Tibial nerve (tissue), 4 donors: Measurements from ENCODE around the gene PCDHA3. TPM values are rescaled to one million over a fixed set of nuclear protein-coding genes. Genes with fewer than 3 reads are reported as not detected.
"Not testable (repeated sequence)": the region's sequence is repeated elsewhere in the genome, so short reads cannot be mapped to it uniquely, and the experiment has no call there.

Experiments
- DNase-seq, 2 donors: peaks; one replicate each; pipeline ENCODE4 v3.0.0-alpha.2; 2019; ENCODE audit warnings: low spot score in 2 of 2
- H3K27ac ChIP-seq, 4 donors: fragments of 200-600 bp; sonication (generic) in 3 of 4; one replicate each; pipeline ENCODE4 v1.5.1; 2017 to 2019; ENCODE audit warnings: mild to moderate bottlenecking in 1 of 4
- H3K27me3 ChIP-seq, 2 donors: fragments of 200-600 bp; sonication (generic) in 1 of 2; one replicate each; pipeline versions ENCODE4 v1.5.1 to v1.6.0; 2017 to 2019
- H3K36me3 ChIP-seq, 3 donors: fragments of 200-600 bp; sonication (generic); one replicate each; pipeline ENCODE4 v1.5.1; 2018 to 2019
- H3K4me1 ChIP-seq, 4 donors: fragments of 200-600 bp; sonication (generic) in 3 of 4; one replicate each; pipeline ENCODE4 v1.5.1; 2017 to 2019
- H3K4me3 ChIP-seq, 4 donors: fragments of 200-600 bp; sonication (generic) in 3 of 4; one replicate each; pipeline ENCODE4 v1.5.1; 2017 to 2019; ENCODE audit warnings: mild to moderate bottlenecking in 1 of 4, moderate library complexity in 1 of 4
- H3K9me3 ChIP-seq, 4 donors: fragments of 200-600 bp; sonication (generic) in 3 of 4; one replicate each; pipeline ENCODE4 v1.5.1; 2017 to 2019
- CTCF ChIP-seq, 5 experiments: fragments of 200-600 bp in 3 of 5; fragments of 450-650 bp in 2 of 5; sonication (generic) in 3 of 5; IDR thresholded peaks; one replicate each; pipeline ENCODE4 v1.5.1; 2016 to 2019; ENCODE audit warnings: antibody characterized with exemption in 5 of 5, mild to moderate bottlenecking in 3 of 5, moderate library complexity in 2 of 5
- EP300 ChIP-seq, 2 donors: sonication (generic); formaldehyde crosslinking; IDR thresholded peaks; one replicate each; pipeline ENCODE4 v1.6.1; 2017; ENCODE audit warnings: antibody characterized with exemption in 2 of 2, mild to moderate bottlenecking in 1 of 2
- POLR2A ChIP-seq, 2 donors: fragments of 450-650 bp; IDR thresholded peaks; one replicate each; pipeline ENCODE4 v1.6.1; 2017; ENCODE audit warnings: antibody characterized with exemption in 2 of 2, mild to moderate bottlenecking in 2 of 2, moderate library complexity in 2 of 2
- WGBS, 2 donors: methylation state at CpG; one replicate each; pipeline ENCODE4 v1.1.5; 2018; 5-methylcytosine and 5-hydroxymethylcytosine counted together
- total RNA-seq, 4 donors: library from RNA; depleted of rRNA; stranded (reverse); fragments of >200 nt; gene quantifications; one replicate each; pipeline ENCODE4 v1.1.0, GENCODE V29; 2016

PCDHA3 gene
- total RNA-seq, 4 donors from 2014 or later = 0.84 to 3.5 (median 0.94) TPM

- H3K36me3 ChIP-seq = no peaks in the 10 kb centered on the region
- peaks cover 0 to 57% (median 12%) of the 10 kb centered on the region in 4 donors for H3K9me3 ChIP-seq
- H3K27ac ChIP-seq = no peak overlapping the region
- 16 to 31% methylated on average over 13 to 15 of the region's 15 CpGs for WGBS, 2 donors
- peak overlapping the region in 1 of 4 donors; percentile 31 for H3K4me3 ChIP-seq
- H3K4me1 ChIP-seq = no peaks in the 10 kb centered on the region
- DNase-seq = no peak
- TF ChIP-seq EP300 (IDR thresholded peaks at IDR 0.05) = no peak
- TF ChIP-seq CTCF (IDR thresholded peaks at IDR 0.05) = no peak
- TF ChIP-seq POLR2A (IDR thresholded peaks at IDR 0.05) = no peak
- H3K27me3 ChIP-seq = no peaks in the 10 kb centered on the region
Observed at GRCh38 chr5:140795259-140795641, 5.6 kb upstream of the PCDHA3 start.

DNA sequence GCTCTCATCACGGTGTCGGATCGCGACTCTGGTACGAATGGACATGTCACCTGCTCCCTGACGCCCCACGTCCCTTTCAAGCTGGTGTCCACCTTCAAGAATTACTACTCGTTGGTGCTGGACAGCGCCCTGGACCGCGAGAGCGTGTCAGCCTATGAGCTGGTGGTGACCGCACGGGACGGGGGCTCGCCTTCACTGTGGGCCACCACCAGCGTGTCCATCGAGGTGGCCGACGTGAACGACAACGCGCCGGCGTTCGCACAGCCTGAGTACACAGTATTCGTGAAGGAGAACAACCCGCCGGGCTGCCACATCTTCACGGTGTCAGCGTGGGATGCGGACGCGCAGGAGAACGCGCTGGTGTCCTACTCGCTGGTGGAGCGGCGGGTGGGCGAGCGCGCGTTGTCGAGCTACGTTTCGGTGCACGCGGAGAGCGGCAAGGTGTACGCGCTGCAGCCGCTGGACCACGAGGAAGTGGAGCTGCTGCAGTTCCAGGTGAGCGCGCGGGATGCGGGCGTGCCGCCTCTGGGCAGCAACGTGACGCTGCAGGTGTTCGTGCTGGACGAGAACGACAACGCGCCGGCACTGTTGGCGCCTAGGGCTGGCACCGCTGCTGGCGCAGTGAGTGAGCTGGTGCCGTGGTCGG is 4.7 kb upstream of the PCDHA3 start:
- not testable (repeated sequence) for H3K36me3 ChIP-seq, H3K27ac ChIP-seq, DNase-seq, H3K4me3 ChIP-seq, H3K27me3 ChIP-seq, H3K4me1 ChIP-seq
- WGBS, 2 donors = 62 to 69% methylated on average over 32 to 72 of the region's 72 CpGs
- peaks cover 0 to 60% (median 11%) of the 10 kb centered on the region in 4 donors for H3K9me3 ChIP-seq

DNA sequence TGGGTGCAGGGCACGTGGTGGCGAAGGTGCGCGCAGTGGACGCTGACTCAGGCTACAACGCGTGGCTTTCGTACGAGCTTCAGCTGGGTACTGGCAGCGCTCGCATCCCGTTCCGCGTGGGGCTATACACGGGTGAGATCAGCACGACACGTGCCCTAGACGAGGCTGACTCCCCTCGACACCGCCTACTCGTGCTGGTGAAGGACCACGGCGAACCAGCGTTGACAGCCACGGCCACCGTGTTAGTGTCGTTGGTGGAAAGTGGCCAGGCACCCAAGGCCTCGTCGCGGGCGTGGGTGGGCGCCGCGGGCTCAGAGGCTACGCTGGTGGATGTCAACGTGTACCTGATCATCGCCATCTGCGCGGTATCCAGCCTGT is 4.2 kb upstream of the PCDHA3 start:
- Histone ChIP-seq H3K36me3 (no peaks in the 10 kb centered on the region), H3K4me1 (no peaks in the 10 kb centered on the region), H3K27ac (no peak overlapping the region), H3K9me3 (peaks cover 0 to 60% (median 13%) of the 10 kb centered on the region in 4 donors), H3K4me3 (no peak overlapping the region), H3K27me3 (no peaks in the 10 kb centered on the region)
- DNase-seq = no peak
- whole genome bisulfite sequencing, 2 donors = 56 to 63% methylated on average over 27 to 29 of the region's 39 CpGs
- TF ChIP-seq POLR2A (IDR thresholded peaks at IDR 0.05) (no peak), CTCF (IDR thresholded peaks at IDR 0.05) (no peak), EP300 (IDR thresholded peaks at IDR 0.05) (no peak)

DNA sequence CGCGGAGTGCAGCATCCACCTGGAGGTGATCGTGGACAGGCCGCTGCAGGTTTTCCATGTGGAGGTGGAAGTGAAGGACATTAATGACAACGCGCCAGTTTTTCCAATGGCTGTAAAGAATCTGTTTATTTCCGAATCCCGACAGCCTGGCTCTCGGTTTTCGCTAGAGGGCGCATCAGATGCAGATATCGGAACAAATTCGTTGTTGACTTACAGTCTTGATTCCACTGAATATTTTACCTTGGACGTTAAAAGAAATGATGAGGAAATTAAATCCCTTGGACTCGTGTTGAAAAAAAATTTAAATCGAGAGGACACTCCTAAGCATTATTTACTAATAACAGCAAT is 611 bp downstream of the PCDHA3 start:
- H3K4me1 ChIP-seq = no peaks in the 10 kb centered on the region
- H3K4me3 ChIP-seq = peak overlapping the region; percentile 16 to 49 (median 20)
- H3K36me3 ChIP-seq = no peaks in the 10 kb centered on the region
- WGBS, 2 donors = 13 to 27% methylated on average over 16 of the region's 16 CpGs
- DNase-seq = peak in 1 of 2 donors; percentile 11
- H3K27ac ChIP-seq = peak overlapping the region in 1 of 4 donors; percentile 21
- no peaks in the 10 kb centered on the region for H3K27me3 ChIP-seq
- no peak for TF ChIP-seq EP300 (IDR thresholded peaks at IDR 0.05)
- peak in 4 of 5 experiments; percentile 14 to 30 (median 20) for TF ChIP-seq CTCF (IDR thresholded peaks at IDR 0.05)
- H3K9me3 ChIP-seq = peaks cover 0 to 50% (median 7%) of the 10 kb centered on the region in 4 donors

GRCh38 chr5:140802381-140802780 is 1.5 kb downstream of the PCDHA3 start:
- H3K36me3 ChIP-seq, H3K4me3 ChIP-seq, H3K27ac ChIP-seq, DNase-seq, H3K27me3 ChIP-seq, H3K4me1 ChIP-seq: not testable (repeated sequence)
- peaks cover 0 to 50% (median 5%) of the 10 kb centered on the region in 4 donors for H3K9me3 ChIP-seq
- WGBS, 2 donors = 38 to 72% methylated on average over 24 to 44 of the region's 45 CpGs

- DNase-seq = no peak
- peaks cover 0 to 53% (median 4%) of the 10 kb centered on the region in 4 donors for H3K9me3 ChIP-seq
- TF ChIP-seq POLR2A (IDR thresholded peaks at IDR 0.05) (no peak), CTCF (IDR thresholded peaks at IDR 0.05) (no peak), EP300 (IDR thresholded peaks at IDR 0.05) (no peak)
- H3K4me3 ChIP-seq = no peak overlapping the region
- 44 to 58% methylated on average over 29 to 53 of the region's 53 CpGs for WGBS, 2 donors
- no peaks in the 10 kb centered on the region for H3K36me3 ChIP-seq
- no peaks in the 10 kb centered on the region for H3K27me3 ChIP-seq
- no peaks in the 10 kb centered on the region for H3K4me1 ChIP-seq
- no peak overlapping the region for H3K27ac ChIP-seq
Observed at GRCh38 chr5:140802781-140803271, 2.0 kb downstream of the PCDHA3 start.
